Caki2 (cell line): Measurements from ENCODE around the gene PHLDA1. TPM values are rescaled to one million over a fixed set of nuclear protein-coding genes. Genes with fewer than 3 reads are reported as not detected.

Experiments
- DNase-seq: peaks from one replicate; pipeline ENCODE4 v3.0.0-alpha.2; 2015; ENCODE audit warnings: low read depth
- in situ Hi-C: cut with HindIII; loops from 2 replicates; pipeline ENCODE4 v1.10.0; 2016; ENCODE audit warnings: low sequenced_read_pairs, low pct_unique_long_range_greater_than_20kb, mixed read lengths
- total RNA-seq: library from RNA; depleted of rRNA; stranded (reverse); fragments of >200 nt; shearing (Covaris generic); gene quantifications from 2 replicates; pipeline ENCODE4 v1.2.3, GENCODE V29; 2014; ENCODE audit warnings: low replicate concordance

The PHLDA1 gene
- total RNA-seq, 1 experiment from 2014 or later = 36.5 TPM

GRCh38 chr12:76042147-76042546 lies 10.6 kb upstream of the PHLDA1 start:
- in situ Hi-C loops = loop anchor here (25.0 kb wide), 1 partner anchor 505 kb away; no protein-coding TSS in a partner anchor

GRCh38 chr12:76041406-76041805 lies 9.8 kb upstream of the PHLDA1 start:
- DNase-seq = no peak
- in situ Hi-C loops = loop anchor here (25.0 kb wide), 1 partner anchor 504 kb away; no protein-coding TSS in a partner anchor

More at GRCh38 chr12:76042147-76042546, 10.6 kb upstream of the PHLDA1 start:
- no peak for DNase-seq

- no peak for DNase-seq
- in situ Hi-C loops = loop anchor here (25.0 kb wide), 1 partner anchor 503 kb away; no protein-coding TSS in a partner anchor
Observed at GRCh38 chr12:76040461-76040860, 8.9 kb upstream of the PHLDA1 start.

GRCh38 chr12:76038176-76038575 lies 6.6 kb upstream of the PHLDA1 start:
- in situ Hi-C loops = loop anchor here (25.0 kb wide), 1 partner anchor 501 kb away; no protein-coding TSS in a partner anchor
- no peak for DNase-seq

DNA sequence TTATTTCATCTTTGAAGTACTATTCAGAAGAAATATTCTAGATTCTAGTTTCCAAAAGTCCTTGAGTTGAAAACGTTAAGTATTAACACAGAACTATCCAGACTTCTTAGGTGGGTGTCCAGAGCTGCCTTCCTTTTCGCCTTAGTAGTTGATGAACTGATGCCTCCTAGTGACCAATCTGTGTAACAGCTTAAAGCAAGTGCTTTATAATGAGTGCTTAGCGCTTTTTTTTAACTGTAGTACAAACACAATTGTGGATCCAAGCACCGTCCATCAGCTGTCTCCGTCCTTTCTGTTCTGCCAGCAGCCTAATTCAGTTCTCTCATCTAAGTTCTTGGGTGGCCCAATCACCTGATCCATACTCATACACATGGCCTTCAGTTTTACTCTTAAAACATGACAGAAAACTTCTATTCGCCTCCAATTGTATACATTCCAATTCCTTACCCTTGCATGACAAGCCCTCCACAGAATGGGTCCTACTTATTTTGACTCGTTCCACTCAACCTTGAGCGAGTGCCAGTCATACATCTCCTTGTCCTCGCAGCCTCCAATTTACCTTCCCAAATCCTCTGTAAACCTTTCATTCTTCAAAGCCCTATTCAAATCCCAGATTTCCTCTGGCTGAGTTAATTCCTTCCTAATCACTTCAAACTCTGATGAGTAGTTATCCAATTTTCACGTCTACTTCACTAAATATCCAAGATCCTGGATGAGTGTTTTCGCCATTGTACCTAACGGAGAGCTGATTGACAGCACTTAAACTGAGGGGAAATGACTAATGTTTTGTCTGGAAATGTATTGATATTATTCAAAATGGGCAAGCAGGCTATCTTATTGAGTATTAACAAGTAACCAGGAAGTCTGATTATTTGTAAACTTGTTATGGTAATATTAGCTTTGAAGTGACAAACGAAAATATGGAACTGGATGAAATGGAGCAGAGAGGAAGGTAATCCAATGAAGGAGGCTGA lies 5.8 kb upstream of the PHLDA1 start:
- in situ Hi-C loops = loop anchor here (25.0 kb wide), 1 partner anchor 500 kb away; no protein-coding TSS in a partner anchor
- DNase-seq = peak; percentile 74

DNA sequence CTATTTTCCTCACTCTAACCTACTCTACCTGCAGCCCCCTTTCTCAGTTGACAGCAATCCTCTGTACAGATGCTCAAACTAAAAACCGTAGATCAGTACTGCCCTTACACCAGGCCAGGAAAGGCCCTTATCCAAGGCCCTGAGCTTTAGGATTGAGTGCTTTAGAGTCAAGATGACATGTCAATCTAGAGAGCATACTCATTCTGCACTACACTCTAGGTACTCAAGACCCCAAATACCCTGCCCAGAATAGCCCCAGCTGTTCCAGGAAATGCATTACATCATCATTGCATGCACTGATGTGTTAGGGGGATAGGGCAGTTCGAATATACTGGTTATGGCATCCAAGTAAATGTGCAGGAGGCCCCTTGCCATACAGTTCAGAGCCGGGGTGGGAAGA lies 3.5 kb upstream of the PHLDA1 start:
- no peak for DNase-seq
- in situ Hi-C loops = loop anchor here (25.0 kb wide), 1 partner anchor 498 kb away; no protein-coding TSS in a partner anchor

GRCh38 chr12:76033081-76034011 lies 1.8 kb upstream of the PHLDA1 start:
- in situ Hi-C loops = loop anchor here (25.0 kb wide), 1 partner anchor 496 kb away; no protein-coding TSS in a partner anchor
- DNase-seq = no peak

DNA sequence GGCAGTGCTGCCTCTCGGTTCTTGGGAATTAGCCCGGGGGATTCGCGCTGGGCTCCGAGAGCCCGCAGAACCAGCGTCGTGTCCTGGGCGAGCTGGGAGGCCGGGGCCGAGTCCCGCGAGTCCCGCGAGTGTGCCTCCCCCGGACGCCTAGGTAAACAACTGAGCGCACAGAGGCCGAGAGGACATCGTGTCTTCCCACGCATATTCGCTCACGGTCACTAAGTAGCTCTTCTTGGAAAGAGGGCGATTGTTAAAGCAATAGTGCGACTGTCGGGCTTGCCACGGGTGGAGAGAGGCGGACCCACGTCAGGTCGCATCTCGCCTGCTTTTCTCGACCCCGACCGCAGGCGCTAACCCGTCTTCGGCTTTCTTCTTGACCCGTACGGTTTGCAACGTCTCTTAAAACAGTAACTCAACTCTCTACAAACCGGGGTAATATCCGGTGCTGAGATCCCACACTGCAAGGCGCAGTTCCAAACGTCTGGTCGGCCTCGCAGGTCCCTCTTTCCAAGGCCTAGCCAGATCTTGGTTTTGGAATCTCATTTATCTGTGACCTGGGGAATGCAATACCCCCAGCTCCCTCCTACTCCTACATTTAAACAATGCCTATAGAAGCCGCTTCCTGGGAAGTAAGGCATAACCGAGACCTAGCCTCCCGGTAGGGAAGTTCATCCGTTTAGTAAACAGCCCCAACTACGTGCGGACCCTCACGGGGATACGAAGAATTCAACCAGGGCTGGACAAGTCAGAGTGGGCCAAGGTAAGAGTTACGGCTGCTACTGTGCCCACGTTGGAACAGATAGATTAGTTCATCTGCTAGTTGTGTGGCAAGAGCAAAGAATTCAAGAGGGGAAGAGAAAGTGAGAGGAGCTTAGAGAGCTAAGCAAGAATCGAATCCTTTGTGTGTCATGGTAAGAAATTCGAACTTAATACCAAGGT lies 736 bp upstream of the PHLDA1 start:
- in situ Hi-C loops = loop anchor here (25.0 kb wide), 1 partner anchor 495 kb away; no protein-coding TSS in a partner anchor
- peak; percentile 78 for DNase-seq

DNA sequence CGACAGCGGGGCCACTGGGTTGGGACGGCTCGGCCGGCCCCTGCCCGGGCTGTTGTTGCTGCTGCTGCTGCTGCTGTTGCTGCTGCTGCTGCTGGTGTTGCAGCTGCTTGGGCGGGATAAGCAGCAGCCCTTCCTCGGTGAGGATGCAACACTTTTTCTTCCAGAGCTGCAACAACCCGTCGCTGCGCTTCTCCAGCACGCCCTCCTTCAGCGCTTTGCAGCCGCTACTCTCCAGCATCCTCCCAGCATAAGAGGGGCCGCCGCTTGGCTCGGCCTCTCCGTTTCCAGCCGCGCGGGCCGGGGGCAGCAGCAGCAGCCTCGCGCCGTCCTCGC lies 529 bp downstream of the PHLDA1 start:
- in situ Hi-C loops = loop anchor here (25.0 kb wide), 1 partner anchor 494 kb away; no protein-coding TSS in a partner anchor
- no peak for DNase-seq

DNA sequence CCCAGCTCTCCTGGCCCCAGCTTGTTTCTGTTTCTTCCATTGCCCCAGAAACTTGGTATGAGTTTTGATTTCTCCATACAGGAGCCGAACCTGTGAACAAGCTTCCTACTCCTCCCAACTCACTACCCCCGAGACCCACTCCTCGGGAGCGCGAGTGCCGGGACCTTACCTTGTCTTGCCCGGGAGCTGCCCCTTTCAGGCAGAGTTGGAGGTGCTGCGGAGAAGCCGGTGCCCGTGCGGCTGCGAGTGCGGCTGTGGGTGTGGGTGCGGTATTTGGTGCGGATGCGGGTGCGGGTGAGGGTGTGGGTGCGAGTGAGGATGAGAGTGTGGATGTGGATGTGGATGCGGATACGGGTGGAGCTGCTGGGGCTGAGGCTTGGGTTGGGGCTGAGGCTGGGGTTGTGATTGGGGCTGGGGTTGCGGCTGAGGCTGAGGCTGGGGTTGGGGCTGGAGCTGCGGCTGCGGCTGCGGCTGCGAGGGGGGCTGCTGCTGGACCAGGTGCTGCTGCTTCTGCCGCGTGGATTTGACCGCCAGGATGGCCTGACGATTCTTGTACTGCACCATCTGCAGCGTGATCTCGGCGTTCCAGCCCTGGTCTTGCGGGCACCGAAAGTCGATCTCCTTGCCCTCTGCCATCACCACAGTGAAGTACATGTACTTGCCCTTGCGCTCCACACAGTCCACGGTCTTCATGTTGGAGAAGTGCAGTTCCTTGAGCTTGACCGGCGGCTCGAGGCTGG lies 1.1 kb downstream of the PHLDA1 start:
- no peak for DNase-seq

DNA sequence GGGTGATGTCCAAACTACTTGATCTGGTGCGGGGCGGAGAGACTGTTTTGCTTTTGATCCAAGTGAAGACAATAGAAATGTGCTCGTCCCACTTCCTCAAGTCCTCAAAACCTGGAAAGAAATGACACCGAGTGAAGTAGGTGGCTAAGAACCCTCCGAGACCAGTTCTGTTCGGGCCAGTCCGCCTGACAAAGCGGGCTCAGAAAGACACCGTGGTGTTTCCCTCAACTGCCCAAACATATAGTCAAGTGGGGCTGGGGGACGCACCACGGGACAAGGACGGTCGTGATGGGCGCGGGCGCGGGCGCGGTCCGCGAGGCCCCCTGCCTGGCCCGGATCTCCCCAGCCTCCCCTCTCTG lies 1.6 kb downstream of the PHLDA1 start:
- in situ Hi-C loops = loop anchor here (25.0 kb wide), 1 partner anchor 493 kb away; no protein-coding TSS in a partner anchor

More for the DNA sequence above, 1.1 kb downstream of the PHLDA1 start:
- in situ Hi-C loops = loop anchor here (25.0 kb wide), 1 partner anchor 493 kb away; no protein-coding TSS in a partner anchor

DNA sequence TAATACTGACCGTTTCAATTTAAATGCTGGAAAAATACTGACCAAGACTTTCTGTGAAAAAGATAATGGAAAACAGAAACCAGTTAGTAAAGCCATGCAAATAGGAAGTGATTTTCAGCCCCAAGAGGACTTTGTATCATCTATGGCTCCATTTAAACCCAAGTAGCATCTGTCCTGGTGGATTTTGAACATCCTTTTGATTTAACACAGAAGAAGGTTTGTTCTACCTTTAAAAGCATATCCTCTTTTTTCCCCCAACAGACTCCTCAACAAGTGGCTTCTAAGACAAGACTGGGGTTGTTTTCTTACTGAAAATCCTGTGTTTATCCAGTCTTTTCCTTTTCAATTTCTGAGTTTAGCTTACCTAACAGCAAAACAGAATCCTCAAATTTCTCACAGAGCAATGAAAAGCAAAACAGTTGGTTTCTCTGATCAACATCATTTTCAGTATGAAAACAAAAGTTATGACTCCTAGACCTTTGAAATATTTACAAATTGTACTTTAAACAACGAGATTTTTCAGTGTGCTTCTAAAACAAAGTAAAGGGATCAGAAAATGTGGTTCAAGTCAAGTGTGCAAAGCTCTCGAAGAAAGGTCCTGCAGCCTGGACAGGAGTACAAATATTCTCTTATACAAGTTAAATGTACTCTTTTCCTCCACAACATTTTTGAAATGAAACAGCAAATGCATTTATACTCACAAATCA lies 2.9 kb downstream of the PHLDA1 start:
- no peak for DNase-seq
- in situ Hi-C loops = loop anchor here (25.0 kb wide), 1 partner anchor 491 kb away; no protein-coding TSS in a partner anchor

More for the DNA sequence above, 1.6 kb downstream of the PHLDA1 start:
- peak; percentile 59 for DNase-seq

DNA sequence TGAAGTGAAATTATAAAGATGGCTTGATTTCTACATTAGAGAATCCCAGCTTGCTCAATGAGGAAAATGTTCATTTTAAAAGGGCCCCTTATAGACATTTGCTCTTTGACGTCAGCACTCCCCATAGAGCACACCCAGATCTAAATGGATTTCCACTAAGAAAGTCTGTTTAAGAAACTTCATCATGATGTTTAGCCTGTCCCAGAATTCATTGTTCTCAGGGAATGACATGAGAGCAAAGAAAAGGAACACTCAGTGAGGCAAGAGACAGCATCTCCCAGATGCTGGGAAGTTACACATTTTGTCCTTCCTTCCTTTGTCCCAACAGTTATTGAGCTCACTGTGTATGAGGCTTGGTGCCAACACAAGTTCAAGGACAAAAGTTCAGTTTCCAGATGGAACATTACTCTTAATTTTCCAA lies 4.9 kb downstream of the PHLDA1 start:
- no peak for DNase-seq
- in situ Hi-C loops = loop anchor here (25.0 kb wide), 1 partner anchor 489 kb away; no protein-coding TSS in a partner anchor

- in situ Hi-C loops = loop anchor here (25.0 kb wide), 1 partner anchor 489 kb away; no protein-coding TSS in a partner anchor
- peak; percentile 47 for DNase-seq
Observed at GRCh38 chr12:76025601-76026575, 5.7 kb downstream of the PHLDA1 start.
